Measurements from ENCODE around the gene MSI2. TPM values are rescaled to one million over a fixed set of nuclear protein-coding genes. Genes with fewer than 3 reads are reported as not detected.

The MSI2 gene
- total and polyA plus RNA-seq, 2 donors, result 25.3 to 52.5 TPM

DNA sequence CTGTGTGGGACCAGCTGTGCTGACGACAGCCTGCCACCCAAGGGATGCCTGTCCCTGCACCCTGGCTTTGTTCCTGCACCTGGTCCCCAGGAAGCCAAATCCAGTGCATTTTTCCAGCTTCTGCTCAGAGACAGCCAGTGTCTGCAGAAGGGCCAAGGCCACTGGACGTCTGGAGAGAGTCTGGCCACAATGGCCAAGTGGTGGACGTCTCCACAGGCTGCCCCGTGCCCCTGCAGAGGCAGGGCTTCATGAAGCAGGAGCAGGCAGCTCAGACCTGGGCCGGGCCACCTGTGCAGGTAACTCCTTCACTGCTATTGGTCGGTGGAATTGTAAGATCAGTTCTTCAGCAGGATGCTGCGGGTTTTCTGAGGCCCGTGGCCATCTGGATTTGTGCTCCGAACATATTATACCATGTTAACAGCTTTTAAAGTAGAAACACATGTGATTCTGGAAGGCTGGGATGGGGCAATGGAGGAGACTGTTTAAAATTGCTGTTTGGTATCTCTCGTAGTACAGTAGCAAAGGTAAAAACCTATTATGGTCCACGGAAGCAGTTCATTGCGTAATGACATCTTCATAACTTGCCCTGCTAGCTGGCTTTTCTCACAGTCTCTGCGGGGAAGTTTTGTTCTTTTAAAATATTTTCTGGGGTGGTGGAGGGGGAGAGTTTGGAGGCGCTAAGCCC is 303.5 kb downstream of the MSI2 start:
- no peaks in the 10 kb centered on the region for H3K9me3 ChIP-seq (ENCODE audit: control insufficient read depth in 2 of 2, insufficient read depth in 1 of 2, low read length in 1 of 2)
- no peak for DNase-seq (ENCODE audit: low read depth in 6 of 9, low spot score in 9 of 9)
- H3K4me1 ChIP-seq (ENCODE audit: control insufficient read depth in 2 of 2, insufficient read depth in 2 of 2, low read length in 2 of 2), result peaks cover 32 to 74% of the 10 kb centered on the region in 2 donors
- no peak overlapping the region for H3K4me3 ChIP-seq (ENCODE audit: low read length in 2 of 2)
- H3K27ac ChIP-seq (ENCODE audit: low read depth in 1 of 2, low read length in 1 of 2), result no peak overlapping the region
- WGBS, result 94% methylated on average over 14 of the region's 14 CpGs
- H3K27me3 ChIP-seq (ENCODE audit: control insufficient read depth in 2 of 2, insufficient read depth in 1 of 2, low read length in 1 of 2), result no peaks in the 10 kb centered on the region
- peaks cover 10 to 41% of the 10 kb centered on the region in 2 donors for H3K36me3 ChIP-seq (ENCODE audit: control insufficient read depth in 2 of 2, insufficient read depth in 2 of 2, low read length in 1 of 2)

DNA sequence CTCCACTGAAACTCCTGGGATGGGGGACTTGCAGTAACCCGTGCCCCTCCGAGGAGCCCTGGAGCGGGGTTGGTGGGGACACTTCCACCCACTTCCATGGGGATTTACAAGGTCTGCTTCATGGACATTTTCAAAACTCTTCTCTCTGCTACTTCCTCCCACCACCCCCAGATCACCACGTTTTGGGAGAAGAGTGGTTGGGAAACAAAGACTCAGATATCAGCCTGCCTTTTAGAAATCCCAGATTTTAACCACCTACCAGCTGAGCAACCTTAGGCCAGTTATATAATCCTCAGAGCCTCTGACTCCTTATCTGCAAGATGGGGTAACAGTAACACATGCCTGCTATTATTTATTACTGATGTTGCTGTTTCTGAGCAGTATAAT is 304.0 kb downstream of the MSI2 start:
- peaks cover 16 to 46% of the 10 kb centered on the region in 2 donors for H3K36me3 ChIP-seq (ENCODE audit: control insufficient read depth in 2 of 2, insufficient read depth in 2 of 2, low read length in 1 of 2)
- no peaks in the 10 kb centered on the region for H3K9me3 ChIP-seq (ENCODE audit: control insufficient read depth in 2 of 2, insufficient read depth in 1 of 2, low read length in 1 of 2)
- no peak overlapping the region for H3K27ac ChIP-seq (ENCODE audit: low read depth in 1 of 2, low read length in 1 of 2)
- H3K4me3 ChIP-seq (ENCODE audit: low read length in 2 of 2), result no peak overlapping the region
- H3K4me1 ChIP-seq (ENCODE audit: control insufficient read depth in 2 of 2, insufficient read depth in 2 of 2, low read length in 2 of 2), result peaks cover 28 to 74% of the 10 kb centered on the region in 2 donors
- no peak for DNase-seq (ENCODE audit: low read depth in 6 of 9, low spot score in 9 of 9)
- 93% methylated on average over 4 of the region's 4 CpGs for WGBS
- H3K27me3 ChIP-seq (ENCODE audit: control insufficient read depth in 2 of 2, insufficient read depth in 1 of 2, low read length in 1 of 2), result no peaks in the 10 kb centered on the region

- no peaks in the 10 kb centered on the region for H3K9me3 ChIP-seq (ENCODE audit: control insufficient read depth in 2 of 2, insufficient read depth in 1 of 2, low read length in 1 of 2)
- H3K4me3 ChIP-seq (ENCODE audit: low read length in 2 of 2), result no peak overlapping the region
- peaks cover 28 to 75% of the 10 kb centered on the region in 2 donors for H3K4me1 ChIP-seq (ENCODE audit: control insufficient read depth in 2 of 2, insufficient read depth in 2 of 2, low read length in 2 of 2)
- H3K27me3 ChIP-seq (ENCODE audit: control insufficient read depth in 2 of 2, insufficient read depth in 1 of 2, low read length in 1 of 2), result no peaks in the 10 kb centered on the region
- H3K27ac ChIP-seq (ENCODE audit: low read depth in 1 of 2, low read length in 1 of 2), result peak overlapping the region in 1 of 2 donors; percentile 59
- WGBS, result 81% methylated on average over 12 of the region's 12 CpGs
- peak in 1 of 9 donors; percentile 51 for DNase-seq (ENCODE audit: low read depth in 6 of 9, low spot score in 9 of 9)
- H3K36me3 ChIP-seq (ENCODE audit: control insufficient read depth in 2 of 2, insufficient read depth in 2 of 2, low read length in 1 of 2), result peaks cover 17 to 44% of the 10 kb centered on the region in 2 donors
Observed at GRCh38 chr17:57561072-57561861, 304.9 kb downstream of the MSI2 start.

- Histone ChIP-seq H3K36me3 (ENCODE audit: control insufficient read depth in 2 of 2, insufficient read depth in 2 of 2, low read length in 1 of 2) (peaks cover 17 to 43% of the 10 kb centered on the region in 2 donors), H3K27ac (ENCODE audit: low read depth in 1 of 2, low read length in 1 of 2) (no peak overlapping the region), H3K9me3 (ENCODE audit: control insufficient read depth in 2 of 2, insufficient read depth in 1 of 2, low read length in 1 of 2) (no peaks in the 10 kb centered on the region), H3K4me3 (ENCODE audit: low read length in 2 of 2) (no peak overlapping the region), H3K27me3 (ENCODE audit: control insufficient read depth in 2 of 2, insufficient read depth in 1 of 2, low read length in 1 of 2) (no peaks in the 10 kb centered on the region), H3K4me1 (ENCODE audit: control insufficient read depth in 2 of 2, insufficient read depth in 2 of 2, low read length in 2 of 2) (peaks cover 24 to 73% of the 10 kb centered on the region in 2 donors)
- 98% methylated on average over 7 of the region's 7 CpGs for WGBS
- no peak for DNase-seq (ENCODE audit: low read depth in 6 of 9, low spot score in 9 of 9)
Observed at GRCh38 chr17:57562184-57562698, 305.9 kb downstream of the MSI2 start.

- H3K36me3 ChIP-seq (ENCODE audit: control insufficient read depth in 2 of 2, insufficient read depth in 2 of 2, low read length in 1 of 2), result peaks cover 13 to 57% of the 10 kb centered on the region in 2 donors
- 96% methylated on average over 8 of the region's 8 CpGs for WGBS
- DNase-seq (ENCODE audit: low read depth in 6 of 9, low spot score in 9 of 9), result no peak
- H3K27me3 ChIP-seq (ENCODE audit: control insufficient read depth in 2 of 2, insufficient read depth in 1 of 2, low read length in 1 of 2), result no peaks in the 10 kb centered on the region
- H3K4me3 ChIP-seq (ENCODE audit: low read length in 2 of 2), result no peak overlapping the region
- H3K4me1 ChIP-seq (ENCODE audit: control insufficient read depth in 2 of 2, insufficient read depth in 2 of 2, low read length in 2 of 2), result peaks cover 11 to 69% of the 10 kb centered on the region in 2 donors
- H3K27ac ChIP-seq (ENCODE audit: low read depth in 1 of 2, low read length in 1 of 2), result no peak overlapping the region
- H3K9me3 ChIP-seq (ENCODE audit: control insufficient read depth in 2 of 2, insufficient read depth in 1 of 2, low read length in 1 of 2), result no peaks in the 10 kb centered on the region
Observed at GRCh38 chr17:57563958-57564357, 307.6 kb downstream of the MSI2 start.

DNA sequence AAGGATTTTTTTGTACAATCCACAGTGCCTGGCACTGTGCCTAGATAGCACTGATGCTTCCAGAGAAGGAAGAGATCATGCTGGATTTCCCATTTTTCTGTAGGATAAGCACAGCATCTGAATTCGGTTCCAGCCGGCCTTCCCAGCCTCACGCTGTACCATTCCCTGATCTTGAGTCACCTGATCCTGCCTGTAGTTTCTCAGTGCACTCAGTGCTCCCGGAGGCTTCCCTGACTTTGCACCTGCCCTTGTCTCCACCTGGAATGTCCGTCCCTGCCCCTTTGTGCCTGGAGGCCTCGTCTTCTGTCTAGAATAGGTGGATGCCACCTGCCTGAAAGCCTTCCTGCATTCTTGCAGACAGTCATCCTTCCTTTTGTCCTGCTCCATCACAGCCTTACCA is 308.9 kb downstream of the MSI2 start:
- Histone ChIP-seq H3K4me1 (ENCODE audit: control insufficient read depth in 2 of 2, insufficient read depth in 2 of 2, low read length in 2 of 2) (peaks cover 11 to 59% of the 10 kb centered on the region in 2 donors), H3K27me3 (ENCODE audit: control insufficient read depth in 2 of 2, insufficient read depth in 1 of 2, low read length in 1 of 2) (no peaks in the 10 kb centered on the region), H3K36me3 (ENCODE audit: control insufficient read depth in 2 of 2, insufficient read depth in 2 of 2, low read length in 1 of 2) (peaks cover 13 to 59% of the 10 kb centered on the region in 2 donors), H3K4me3 (ENCODE audit: low read length in 2 of 2) (no peak overlapping the region), H3K9me3 (ENCODE audit: control insufficient read depth in 2 of 2, insufficient read depth in 1 of 2, low read length in 1 of 2) (no peaks in the 10 kb centered on the region), H3K27ac (ENCODE audit: low read depth in 1 of 2, low read length in 1 of 2) (no peak overlapping the region)
- WGBS, result 97% methylated on average over 6 of the region's 6 CpGs
- no peak for DNase-seq (ENCODE audit: low read depth in 6 of 9, low spot score in 9 of 9)

GRCh38 chr17:57566721-57567120 is 310.4 kb downstream of the MSI2 start:
- 97% methylated on average over 9 of the region's 9 CpGs for WGBS
- Histone ChIP-seq H3K9me3 (ENCODE audit: control insufficient read depth in 2 of 2, insufficient read depth in 1 of 2, low read length in 1 of 2) (no peaks in the 10 kb centered on the region), H3K27ac (ENCODE audit: low read depth in 1 of 2, low read length in 1 of 2) (no peak overlapping the region), H3K4me1 (ENCODE audit: control insufficient read depth in 2 of 2, insufficient read depth in 2 of 2, low read length in 2 of 2) (peaks cover 0 to 55% of the 10 kb centered on the region in 2 donors), H3K36me3 (ENCODE audit: control insufficient read depth in 2 of 2, insufficient read depth in 2 of 2, low read length in 1 of 2) (peaks cover 13 to 65% of the 10 kb centered on the region in 2 donors), H3K4me3 (ENCODE audit: low read length in 2 of 2) (no peak overlapping the region), H3K27me3 (ENCODE audit: control insufficient read depth in 2 of 2, insufficient read depth in 1 of 2, low read length in 1 of 2) (no peaks in the 10 kb centered on the region)
- DNase-seq (ENCODE audit: low read depth in 6 of 9, low spot score in 9 of 9), result no peak

DNA sequence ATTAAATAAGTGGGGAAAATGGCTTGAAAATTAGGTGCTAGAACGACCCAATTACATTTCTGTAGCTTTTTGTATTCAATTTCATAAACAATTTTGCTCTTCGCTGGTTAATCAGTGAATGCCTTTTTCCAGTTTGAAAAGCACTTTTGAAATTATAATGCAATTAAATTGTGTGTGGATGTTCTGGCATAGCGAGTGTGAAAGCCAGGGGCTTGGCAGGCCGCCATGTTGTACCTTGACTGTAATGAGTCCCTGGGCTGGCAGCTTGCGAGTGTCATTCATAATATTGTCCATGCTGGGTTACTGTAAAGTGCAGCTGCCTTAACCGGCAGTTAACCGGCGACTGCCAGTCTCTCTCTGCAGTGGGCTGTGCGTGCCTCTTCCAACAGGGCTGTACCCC is 310.9 kb downstream of the MSI2 start:
- DNase-seq (ENCODE audit: low read depth in 6 of 9, low spot score in 9 of 9), result no peak
- H3K4me3 ChIP-seq (ENCODE audit: low read length in 2 of 2), result no peak overlapping the region
- H3K9me3 ChIP-seq (ENCODE audit: control insufficient read depth in 2 of 2, insufficient read depth in 1 of 2, low read length in 1 of 2), result no peaks in the 10 kb centered on the region
- 98% methylated on average over 9 of the region's 9 CpGs for WGBS
- H3K4me1 ChIP-seq (ENCODE audit: control insufficient read depth in 2 of 2, insufficient read depth in 2 of 2, low read length in 2 of 2), result peaks cover 0 to 53% of the 10 kb centered on the region in 2 donors
- H3K27me3 ChIP-seq (ENCODE audit: control insufficient read depth in 2 of 2, insufficient read depth in 1 of 2, low read length in 1 of 2), result no peaks in the 10 kb centered on the region
- no peak overlapping the region for H3K27ac ChIP-seq (ENCODE audit: low read depth in 1 of 2, low read length in 1 of 2)
- peaks cover 13 to 62% of the 10 kb centered on the region in 2 donors for H3K36me3 ChIP-seq (ENCODE audit: control insufficient read depth in 2 of 2, insufficient read depth in 2 of 2, low read length in 1 of 2)

GRCh38 chr17:57568340-57568739 is 312.0 kb downstream of the MSI2 start:
- H3K27ac ChIP-seq (ENCODE audit: low read depth in 1 of 2, low read length in 1 of 2), result peak overlapping the region in 1 of 2 donors; percentile 12
- H3K36me3 ChIP-seq (ENCODE audit: control insufficient read depth in 2 of 2, insufficient read depth in 2 of 2, low read length in 1 of 2), result peaks cover 13 to 64% of the 10 kb centered on the region in 2 donors
- no peaks in the 10 kb centered on the region for H3K9me3 ChIP-seq (ENCODE audit: control insufficient read depth in 2 of 2, insufficient read depth in 1 of 2, low read length in 1 of 2)
- DNase-seq (ENCODE audit: low read depth in 6 of 9, low spot score in 9 of 9), result no peak
- 96% methylated on average over 3 of the region's 3 CpGs for WGBS
- H3K4me3 ChIP-seq (ENCODE audit: low read length in 2 of 2), result no peak overlapping the region
- peaks cover 0 to 53% of the 10 kb centered on the region in 2 donors for H3K4me1 ChIP-seq (ENCODE audit: control insufficient read depth in 2 of 2, insufficient read depth in 2 of 2, low read length in 2 of 2)
- no peaks in the 10 kb centered on the region for H3K27me3 ChIP-seq (ENCODE audit: control insufficient read depth in 2 of 2, insufficient read depth in 1 of 2, low read length in 1 of 2)
